ENCODE results near the gene FXYD5. TPM values are rescaled to one million over a fixed set of nuclear protein-coding genes. Genes with fewer than 3 reads are reported as not detected.
"Not testable (repeated sequence)": the region's sequence is repeated elsewhere in the genome, so short reads cannot be mapped to it uniquely, and the experiment has no call there.

The FXYD5 gene
- total RNA-seq, 6 experiments from 2014 or later, result 317 to 417 (median 353) TPM

- no peak overlapping the region for H3K4me3 Mint-ChIP-seq
- no peak overlapping the region for H3K27ac Mint-ChIP-seq
Observed at GRCh38 chr19:35146746-35147459, 7.6 kb upstream of the FXYD5 start.

GRCh38 chr19:35149463-35149862, 5.1 kb upstream of the FXYD5 start:
- no peak for DNase-seq
- Mint-ChIP-seq H3K9me3 (no peaks in the 10 kb centered on the region), H3K4me3 (no peak overlapping the region), H3K27me3 (ENCODE audit: insufficient read depth) (no peaks in the 10 kb centered on the region; the same call in 1 of the 2 replicates), H3K36me3 (ENCODE audit: low read depth) (no peaks in the 10 kb centered on the region), H3K4me1 (ENCODE audit: low read depth) (peaks cover 36% of the 10 kb centered on the region), H3K27ac (no peak overlapping the region)
- no peak for TF ChIP-seq CTCF (IDR thresholded peaks at IDR 0.05)

More at GRCh38 chr19:35146746-35147459, 7.6 kb upstream of the FXYD5 start:
- no peaks in the 10 kb centered on the region for H3K36me3 Mint-ChIP-seq (ENCODE audit: low read depth)
- no peaks in the 10 kb centered on the region for H3K9me3 Mint-ChIP-seq
- H3K27me3 Mint-ChIP-seq (ENCODE audit: insufficient read depth), result peaks cover 2% of the 10 kb centered on the region; the same call in 1 of the 2 replicates
- no peak for TF ChIP-seq CTCF (IDR thresholded peaks at IDR 0.05)
- no peak for DNase-seq
- H3K4me1 Mint-ChIP-seq (ENCODE audit: low read depth), result peaks cover 19% of the 10 kb centered on the region

GRCh38 chr19:35150445-35150844, 4.1 kb upstream of the FXYD5 start:
- TF ChIP-seq CTCF (IDR thresholded peaks at IDR 0.05), result no peak
- peaks cover 27% of the 10 kb centered on the region for H3K4me1 Mint-ChIP-seq (ENCODE audit: low read depth)
- no peak overlapping the region for H3K27ac Mint-ChIP-seq
- no peaks in the 10 kb centered on the region; the same call in 1 of the 2 replicates for H3K27me3 Mint-ChIP-seq (ENCODE audit: insufficient read depth)
- H3K36me3 Mint-ChIP-seq (ENCODE audit: low read depth), result no peaks in the 10 kb centered on the region
- H3K4me3 Mint-ChIP-seq, result no peak overlapping the region
- DNase-seq, result no peak
- no peaks in the 10 kb centered on the region for H3K9me3 Mint-ChIP-seq

- TF ChIP-seq CTCF (IDR thresholded peaks at IDR 0.05), result 0 out of 2 replicates have a peak, but pooled peaks have one; percentile 14
- H3K36me3 Mint-ChIP-seq (ENCODE audit: low read depth), result peaks cover 9% of the 10 kb centered on the region
- no peaks in the 10 kb centered on the region for H3K9me3 Mint-ChIP-seq
- no peak for DNase-seq
- no peak overlapping the region for H3K27ac Mint-ChIP-seq
- H3K27me3 Mint-ChIP-seq (ENCODE audit: insufficient read depth), result no peaks in the 10 kb centered on the region
- H3K4me1 Mint-ChIP-seq (ENCODE audit: low read depth), result peaks cover 35% of the 10 kb centered on the region
- no peak overlapping the region for H3K4me3 Mint-ChIP-seq
Observed at GRCh38 chr19:35151273-35152065, 3.1 kb upstream of the FXYD5 start.

GRCh38 chr19:35153129-35153522, 1.4 kb upstream of the FXYD5 start:
- not testable (repeated sequence) for H3K9me3 Mint-ChIP-seq; H3K27me3 Mint-ChIP-seq (ENCODE audit: insufficient read depth); DNase-seq
- H3K27ac Mint-ChIP-seq, result peak overlapping the region; percentile 29; the same call in 1 of the 2 replicates
- H3K36me3 Mint-ChIP-seq (ENCODE audit: low read depth), result peaks cover 18% of the 10 kb centered on the region
- H3K4me3 Mint-ChIP-seq, result peak overlapping the region; percentile 50; the same call in 1 of the 2 replicates
- H3K4me1 Mint-ChIP-seq (ENCODE audit: low read depth), result peaks cover 39% of the 10 kb centered on the region

Measured in HFFc6 (cell line).